HG02588 (cell line): ENCODE data around the gene HSP90AB1.

Source experiments
- ATAC-seq: cut with Tn5 transposase; IDR thresholded peaks from one replicate; pipeline ENCODE4 v1.9.1; 2021; ENCODE audit warnings: mild to moderate bottlenecking, moderate library complexity; ENCODE audit not compliant: unreplicated experiment

HSP90AB1 gene

DNA sequence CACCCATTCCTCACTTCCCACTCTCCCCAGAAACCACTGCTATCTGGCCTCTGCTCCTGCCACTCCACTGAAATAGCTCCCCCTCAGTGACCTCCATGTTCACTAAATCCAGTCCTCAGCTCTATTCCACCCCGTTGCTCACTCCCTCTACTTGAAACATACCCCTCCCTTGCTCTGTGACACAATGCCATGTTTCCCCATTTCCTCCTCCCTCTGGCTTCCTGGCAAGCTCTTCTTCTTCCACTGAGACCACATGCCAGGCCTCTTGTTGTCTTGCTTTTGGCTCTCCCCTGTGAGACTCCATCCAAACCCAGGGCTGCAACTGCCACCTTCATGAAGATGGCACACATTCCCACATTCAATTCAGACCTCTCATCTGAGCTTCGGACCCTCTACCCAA, 37.2 kb downstream of the HSP90AB1 start:
- ATAC-seq, result no peak

DNA sequence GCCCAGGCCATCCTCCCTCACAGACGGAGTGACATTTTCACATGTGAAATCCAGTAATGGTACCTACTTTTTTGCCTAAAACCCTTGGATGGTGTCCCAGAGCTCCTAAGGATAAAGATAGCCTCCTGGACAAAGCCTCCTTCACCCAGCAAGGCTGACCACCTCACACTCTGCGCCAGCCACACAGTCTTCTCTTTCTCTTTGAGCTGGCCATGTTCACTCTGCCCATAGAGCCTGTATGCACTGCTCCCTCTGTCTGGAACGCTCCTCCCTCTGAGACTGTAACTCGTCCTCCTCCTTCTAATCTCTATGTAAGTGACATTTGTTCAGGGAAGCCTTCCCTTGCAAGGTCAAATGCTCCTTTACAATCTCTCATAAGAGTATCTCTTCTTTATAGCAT, 38.0 kb downstream of the HSP90AB1 start:
- no peak for ATAC-seq

DNA sequence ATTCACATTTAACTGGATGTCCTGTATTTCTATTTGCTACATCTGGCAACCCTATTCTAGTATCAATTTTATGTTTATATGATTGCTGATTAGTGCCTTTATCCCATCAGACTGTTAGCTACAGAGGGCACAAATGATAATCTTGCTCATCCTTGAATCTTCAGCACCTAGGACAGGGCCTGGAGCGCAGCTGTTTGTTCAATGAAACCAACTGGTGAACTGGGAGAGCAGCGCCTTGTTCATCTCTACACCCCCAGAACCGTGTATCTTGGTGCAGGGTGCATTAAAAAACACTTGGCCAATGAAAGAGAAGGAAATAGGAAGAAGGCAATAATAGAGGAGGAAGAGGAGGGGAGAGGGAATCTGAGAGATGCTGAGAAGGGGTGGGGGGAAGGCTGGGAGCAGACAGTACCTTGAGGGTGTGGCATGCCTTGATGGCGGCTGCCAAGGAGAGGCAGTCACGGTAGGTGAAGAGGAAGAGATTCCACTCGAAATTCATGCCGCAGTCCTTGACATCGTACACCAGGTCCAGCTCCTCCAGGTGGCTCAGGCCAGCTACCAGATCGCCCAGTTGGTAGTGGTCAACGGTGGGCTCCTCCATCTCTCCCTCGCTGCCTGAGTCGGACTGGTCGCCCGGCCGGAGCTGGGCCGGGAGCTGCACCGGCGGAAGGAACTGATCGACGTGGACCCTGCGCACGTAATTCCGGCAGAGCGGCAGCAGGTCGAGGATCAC, 38.8 kb downstream of the HSP90AB1 start:
- ATAC-seq, result no peak

DNA sequence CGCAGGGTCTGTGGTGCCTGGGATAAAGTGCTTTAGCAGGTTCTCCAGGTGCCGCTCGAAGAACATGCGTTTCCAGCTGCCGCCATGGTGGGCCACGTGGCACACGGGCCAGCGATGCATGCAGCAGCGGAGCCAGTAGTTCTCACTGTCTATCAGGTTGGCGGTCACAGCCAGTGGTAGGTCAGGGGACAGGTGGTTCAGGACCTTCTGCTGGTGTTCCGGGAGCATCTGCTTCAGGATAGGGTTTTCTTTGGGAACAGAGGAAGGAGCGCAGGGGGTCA, 39.3 kb downstream of the HSP90AB1 start:
- no peak for ATAC-seq

DNA sequence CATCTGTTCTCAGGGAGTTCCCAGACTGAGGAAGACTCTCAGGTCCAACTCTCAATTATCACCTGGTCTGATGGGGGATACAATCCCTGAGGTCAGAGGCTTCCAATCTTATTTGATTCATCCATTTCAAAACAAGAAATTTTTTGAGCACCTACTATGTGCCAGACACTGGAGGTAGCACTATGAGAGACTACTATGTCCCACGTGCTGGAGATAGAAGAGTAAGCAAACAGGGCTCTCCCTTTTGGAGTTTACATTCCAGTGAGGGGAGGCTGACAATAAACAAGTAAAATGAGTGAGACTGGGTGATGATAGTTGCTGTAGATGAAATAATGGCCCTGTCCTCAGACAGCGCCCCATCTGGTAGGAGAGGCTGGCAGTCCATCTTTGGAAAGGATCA, 39.8 kb downstream of the HSP90AB1 start:
- ATAC-seq, result no peak

DNA sequence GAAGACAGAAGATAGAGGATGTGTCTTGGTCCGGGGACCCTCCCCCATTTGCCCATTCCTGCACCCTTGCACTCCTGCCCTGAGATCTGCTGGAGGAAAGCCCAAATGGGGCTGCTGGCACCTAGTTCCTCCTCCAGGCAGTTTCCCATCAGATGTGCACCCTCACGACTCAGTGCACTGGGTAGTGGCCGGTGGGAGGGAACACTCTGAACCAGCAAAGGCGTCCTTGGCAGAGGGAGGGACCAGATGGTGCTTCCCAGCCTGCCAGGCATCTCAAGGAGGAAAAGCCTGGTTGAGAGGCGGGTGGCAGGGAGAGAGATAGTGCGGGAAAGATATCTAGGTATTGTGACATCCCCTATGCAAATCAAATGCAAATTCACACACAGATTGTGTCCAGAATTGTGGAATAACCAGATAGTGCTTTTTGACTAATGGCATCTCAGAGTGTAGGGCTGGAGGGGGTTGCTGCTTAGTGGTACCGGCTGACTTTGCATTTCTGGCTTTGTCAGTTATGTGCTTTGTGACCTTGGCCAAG, 42.9 kb downstream of the HSP90AB1 start:
- no peak for ATAC-seq

DNA sequence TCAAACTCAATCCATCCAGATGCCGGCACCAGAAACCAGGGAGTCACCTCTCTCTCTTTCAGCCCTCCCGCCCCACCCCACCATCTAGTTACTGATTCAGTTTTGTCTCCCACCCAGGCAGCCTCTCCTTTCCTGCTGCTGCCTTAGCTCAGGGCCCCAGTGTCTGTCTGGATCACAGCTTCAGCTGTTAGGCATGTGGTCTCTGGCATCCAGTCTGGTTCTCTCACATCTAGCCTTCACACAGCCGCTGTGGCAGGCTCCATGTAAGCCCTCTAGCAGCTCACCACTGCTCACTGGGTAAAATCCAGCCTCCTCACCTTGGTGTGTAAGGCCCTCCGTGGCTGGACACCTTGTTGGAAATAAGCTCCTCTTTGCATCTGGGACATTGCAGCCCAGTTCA, 44.9 kb downstream of the HSP90AB1 start:
- no peak for ATAC-seq

DNA sequence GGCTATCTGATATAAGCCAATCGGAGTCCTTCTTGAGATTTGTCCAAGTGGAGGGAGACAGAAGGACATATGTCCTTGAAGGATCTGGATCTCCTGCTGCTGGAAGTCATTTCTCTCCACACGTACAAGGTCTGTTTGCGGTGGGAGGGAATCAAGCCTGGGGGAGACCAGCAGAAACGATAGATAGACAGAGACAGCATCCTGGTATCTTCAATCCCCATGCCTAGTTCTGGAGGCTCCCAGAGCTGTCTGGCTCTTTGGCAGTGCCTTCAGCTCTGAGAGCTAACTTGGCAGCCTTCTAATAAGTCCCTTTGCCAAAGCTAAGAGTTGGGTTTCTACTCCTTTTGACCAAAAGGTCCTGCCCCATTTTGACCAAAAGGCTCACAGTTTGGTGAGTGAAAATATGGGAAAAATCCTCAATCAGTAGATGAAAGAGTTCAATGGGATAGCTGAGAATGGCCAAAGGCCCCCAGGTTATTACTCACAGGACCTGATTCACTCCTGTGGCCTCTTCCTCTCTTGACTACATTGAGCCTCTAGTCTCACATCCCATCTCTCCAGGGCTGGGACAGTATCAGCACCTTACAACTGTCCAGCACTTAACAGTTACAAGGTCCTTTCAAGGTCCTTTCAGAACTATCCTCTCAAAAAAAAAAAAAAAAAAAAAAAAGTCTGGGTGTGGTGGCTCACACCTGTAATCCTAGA, 45.9 kb downstream of the HSP90AB1 start:
- no peak for ATAC-seq

DNA sequence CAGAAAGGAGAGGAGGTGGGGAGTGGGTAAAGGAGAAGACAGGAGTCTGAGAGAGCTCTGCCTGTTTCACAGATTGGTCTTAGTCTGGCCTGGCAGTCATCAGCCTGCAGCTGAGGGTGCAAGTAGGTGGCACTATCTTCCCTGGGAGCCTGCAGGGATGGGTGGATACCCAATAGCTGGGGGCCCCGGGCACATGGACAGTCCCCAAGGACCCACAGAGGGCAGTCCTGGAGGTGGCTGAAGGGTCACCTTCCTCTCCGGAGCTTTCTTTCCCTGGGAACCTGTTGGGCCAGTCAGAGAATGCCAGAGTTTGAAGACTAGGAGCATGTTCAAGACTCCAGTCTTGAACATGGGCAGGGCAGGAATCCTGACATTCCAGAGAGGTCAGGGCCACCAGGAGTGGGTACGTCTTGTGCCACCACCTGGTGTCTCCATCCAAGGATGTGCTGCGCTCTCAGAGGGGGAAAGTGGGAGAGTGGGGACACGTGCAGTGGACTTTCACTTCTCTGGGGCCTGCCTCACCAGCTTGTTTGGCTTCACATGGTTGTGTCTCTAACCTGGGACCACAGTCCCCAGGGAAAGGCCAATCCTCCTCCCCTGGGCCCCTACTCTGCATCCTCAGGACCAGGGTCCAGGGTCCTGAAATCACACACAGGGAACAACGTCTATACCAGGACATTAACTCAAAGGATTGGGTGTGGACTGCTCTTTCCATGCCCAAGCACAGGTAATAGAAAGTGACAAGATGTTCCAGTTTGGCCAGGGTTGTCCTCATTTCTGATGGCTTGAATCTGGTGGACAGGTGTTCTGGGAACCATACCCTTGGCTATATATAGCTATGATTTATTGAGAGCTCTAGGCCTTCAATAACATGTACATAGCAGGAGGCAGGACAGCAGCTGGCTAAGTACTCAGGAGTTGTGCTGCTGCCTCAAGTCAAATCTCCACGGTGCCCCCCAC, 48.2 kb downstream of the HSP90AB1 start:
- ATAC-seq, result no peak

DNA sequence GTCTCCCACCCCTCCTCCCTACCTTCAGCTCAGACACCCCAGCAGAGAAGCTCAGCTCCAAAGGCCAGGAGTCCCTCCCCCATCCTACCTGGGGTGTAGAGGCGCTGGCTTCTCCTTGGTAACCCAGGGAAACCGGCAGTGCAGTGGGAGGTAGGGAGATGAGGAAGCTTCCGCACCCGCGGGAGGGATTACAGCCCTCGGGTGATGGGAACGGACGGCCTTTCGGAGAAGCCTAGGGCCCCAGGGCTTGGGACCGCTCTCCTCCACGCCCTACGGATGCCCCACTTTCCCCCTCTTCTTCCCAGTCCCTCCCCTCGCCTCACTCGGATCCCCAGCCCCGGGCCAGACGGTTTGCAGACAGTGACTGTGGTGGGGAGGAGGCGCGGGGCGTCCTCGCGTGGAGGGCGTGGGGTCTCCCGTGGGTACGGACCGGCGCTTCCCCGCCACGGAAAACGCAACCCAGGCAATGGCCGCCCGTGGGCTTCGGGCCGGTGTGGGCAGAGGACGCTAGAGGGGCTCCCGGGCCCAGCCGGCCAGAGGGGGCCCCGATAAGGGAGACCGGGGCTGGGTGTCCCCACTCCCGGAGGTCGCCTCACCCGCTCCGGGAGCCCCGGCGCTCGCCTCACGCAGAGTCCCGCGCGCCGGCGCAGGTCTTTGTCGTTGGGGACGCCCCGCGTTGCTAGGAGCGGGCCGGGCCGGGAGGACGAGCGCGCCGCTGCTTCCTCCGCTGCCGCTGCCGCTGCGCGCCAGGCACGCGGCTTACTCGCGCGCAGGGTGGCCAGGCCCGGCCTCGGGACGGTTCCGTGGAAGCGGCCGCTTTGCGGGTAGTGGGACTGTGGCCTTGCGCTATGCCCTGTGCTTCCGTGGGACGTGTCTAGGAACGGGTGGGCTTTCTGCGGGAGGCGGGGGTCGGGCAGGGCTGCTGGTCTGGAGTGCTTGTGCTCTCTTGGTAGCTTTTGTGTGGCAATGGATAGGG, 50.5 kb downstream of the HSP90AB1 start:
- no peak for ATAC-seq

DNA sequence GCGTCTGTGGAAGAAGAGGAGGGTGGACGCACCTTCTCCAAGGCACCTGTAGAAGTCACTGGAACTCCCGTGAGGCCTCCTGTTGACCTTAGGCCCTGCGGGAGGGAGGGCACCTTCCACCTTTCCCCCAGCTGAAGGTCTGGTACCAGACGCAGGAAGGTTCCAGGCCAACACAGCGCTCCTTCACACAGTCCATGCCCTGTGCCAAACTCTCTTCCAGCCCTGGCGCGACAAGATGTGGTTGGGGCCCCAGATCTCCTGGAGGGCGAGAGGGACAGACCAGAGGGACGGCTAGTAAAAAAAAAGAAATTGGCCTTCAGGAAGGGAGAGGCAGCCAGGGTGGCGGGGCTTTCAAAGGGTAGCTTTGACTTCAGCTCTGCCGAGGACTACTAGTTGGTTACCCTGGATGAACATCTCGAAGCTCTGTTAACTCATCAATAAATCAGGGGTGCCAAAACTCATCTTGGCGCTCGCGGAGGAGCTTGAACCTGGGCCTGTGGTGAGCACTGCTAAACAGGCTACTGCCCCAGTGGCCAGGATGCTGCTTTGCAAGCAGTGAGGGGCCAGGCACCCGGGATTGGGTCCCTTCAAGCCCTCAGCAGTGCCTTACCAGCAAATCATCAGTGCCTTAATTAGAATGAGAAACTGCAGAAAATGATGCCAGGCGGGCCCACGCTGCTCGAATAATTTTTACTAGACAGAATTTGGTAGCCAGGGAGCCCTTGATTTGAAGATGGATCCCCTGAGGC, 51.3 kb downstream of the HSP90AB1 start:
- ATAC-seq, result no peak

DNA sequence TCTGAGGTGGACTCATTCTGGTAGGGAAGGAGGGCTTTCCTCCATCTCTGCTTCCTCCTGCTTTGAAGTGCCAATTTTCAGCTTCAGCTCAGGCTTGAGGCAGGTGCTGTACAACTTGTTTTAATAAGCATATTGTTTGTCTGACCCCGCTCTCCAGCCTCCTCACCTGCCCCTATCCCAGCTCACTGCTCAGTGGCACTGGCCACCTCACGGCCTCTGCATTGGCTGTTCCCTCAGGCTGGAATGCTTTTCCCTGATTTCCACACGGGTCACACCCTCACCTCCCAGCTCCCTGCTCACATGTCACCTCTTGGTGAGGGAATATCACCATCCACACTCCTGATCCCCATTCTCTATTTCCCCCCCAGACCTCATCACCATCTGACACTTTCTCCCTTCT, 52.0 kb downstream of the HSP90AB1 start:
- no peak for ATAC-seq

DNA sequence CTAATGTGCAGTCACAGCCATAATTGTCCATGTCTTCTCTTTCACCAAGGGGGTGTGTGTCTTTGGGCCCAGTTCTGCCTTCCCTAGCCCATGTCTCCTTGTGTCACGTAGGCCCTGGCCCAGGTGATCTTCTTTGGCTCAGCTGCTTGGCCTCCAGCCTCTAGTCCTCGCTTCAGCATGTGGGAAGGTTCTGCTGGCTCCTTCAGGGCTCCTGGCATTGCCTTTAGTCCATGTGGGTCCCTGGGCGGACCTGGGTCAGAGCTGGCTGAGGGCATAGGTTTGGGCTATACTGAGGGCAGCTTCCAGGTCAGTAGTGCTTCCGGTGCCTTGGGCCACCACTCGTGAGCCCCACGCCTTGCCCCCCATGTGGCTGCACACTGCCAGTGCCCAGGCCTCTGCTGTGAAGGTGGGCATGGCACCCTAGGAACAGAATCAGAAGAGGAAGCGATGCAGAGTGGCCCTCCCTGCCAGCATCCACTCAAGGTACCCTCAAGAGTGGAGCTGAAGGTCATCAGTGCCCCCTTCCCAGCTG, 53.5 kb downstream of the HSP90AB1 start:
- ATAC-seq, result no peak

DNA sequence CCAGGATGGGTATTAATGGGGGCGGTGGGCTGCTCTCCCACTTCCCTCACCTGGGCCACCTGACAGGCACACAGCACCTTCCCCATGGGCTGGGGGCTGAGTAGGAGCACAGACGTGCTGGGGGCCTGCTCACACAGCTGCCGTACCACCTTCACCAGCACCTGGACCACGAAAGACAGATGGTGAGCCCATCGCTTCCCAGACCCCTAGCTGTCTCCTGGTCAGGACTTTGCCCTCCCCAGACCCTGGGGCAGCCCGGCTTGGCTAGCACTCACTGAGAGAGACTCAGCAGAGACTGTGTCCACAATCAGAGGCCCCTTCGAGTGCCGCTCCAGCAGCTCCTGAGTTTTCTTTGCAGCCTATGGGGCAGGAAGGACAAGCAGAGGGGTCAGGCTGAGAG, 54.2 kb downstream of the HSP90AB1 start:
- ATAC-seq, result no peak

DNA sequence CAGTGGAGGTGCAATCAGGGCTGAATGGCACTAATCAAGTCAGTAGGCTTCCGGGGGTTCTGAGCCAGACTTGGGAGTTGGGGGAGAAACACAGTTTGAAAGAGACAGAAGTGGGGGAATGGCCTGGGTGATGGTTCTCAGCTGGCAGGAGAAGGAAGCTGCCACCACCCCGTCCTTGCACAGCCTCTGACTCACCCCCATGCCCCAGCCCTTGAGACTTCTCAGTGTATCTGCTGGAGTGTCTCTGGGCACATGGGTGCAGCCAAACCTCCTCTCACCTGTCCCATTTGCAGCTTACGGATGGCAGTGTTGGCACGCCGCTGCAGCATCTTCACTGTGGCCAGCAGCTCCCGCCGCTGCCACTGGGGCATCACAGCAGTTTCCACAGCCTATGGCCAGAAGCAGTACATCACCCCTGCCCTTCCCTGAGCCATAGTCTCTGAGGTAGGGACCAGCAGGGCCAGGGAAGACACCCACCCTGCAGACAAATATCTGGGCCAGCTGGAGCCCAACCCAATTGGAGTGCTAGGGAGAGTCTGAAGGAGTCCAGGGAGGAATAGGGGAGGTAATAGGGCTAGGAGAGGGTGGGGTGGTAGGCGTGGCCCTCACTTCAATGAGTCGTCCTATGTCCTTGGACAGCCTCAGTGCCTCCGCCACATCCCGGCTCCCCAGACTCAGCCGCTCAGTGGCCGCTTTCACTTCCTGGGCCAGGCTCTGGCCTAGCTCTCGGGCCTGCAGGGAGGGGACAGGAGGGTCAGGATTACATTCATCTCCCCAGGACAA, 55.1 kb downstream of the HSP90AB1 start:
- ATAC-seq, result no peak

DNA sequence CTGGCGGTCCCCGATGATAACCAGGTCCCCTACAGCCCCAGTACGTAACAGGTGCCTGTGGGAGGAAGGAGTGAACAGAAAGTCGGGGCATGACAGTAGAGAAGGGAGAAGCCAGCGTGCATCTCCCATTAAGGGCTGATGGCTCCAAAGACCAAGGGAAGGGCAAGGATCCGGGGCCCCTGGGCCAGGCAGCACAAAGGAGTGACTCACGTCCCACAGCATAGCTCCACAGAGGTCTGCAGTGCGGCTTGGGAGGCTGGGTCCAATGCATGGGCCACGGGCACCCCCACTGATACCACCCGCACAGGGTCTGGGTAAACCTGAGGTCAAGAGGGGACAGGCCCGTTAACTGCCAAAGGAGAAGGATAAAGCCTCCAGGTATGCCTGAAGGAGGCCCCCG, 56.0 kb downstream of the HSP90AB1 start:
- no peak for ATAC-seq
